Heart left ventricle (tissue), 16 donors: Measurements from ENCODE around the gene MYL4. TPM values are rescaled to one million over a fixed set of nuclear protein-coding genes. Genes with fewer than 3 reads are reported as not detected.
"Not testable (repeated sequence)": the region's sequence is repeated elsewhere in the genome, so short reads cannot be mapped to it uniquely, and the experiment has no call there.

Experiments
- ATAC-seq, 4 donors: fragments of 200-7000 bp; cut with Tn5 transposase; one replicate each; pipeline ENCODE4 v1.9.1; 2020 to 2022; ENCODE audit warnings: moderate library complexity in 4 of 4, mild to moderate bottlenecking in 3 of 4, moderate number of reproducible peaks in 1 of 4
- DNase-seq, 5 donors: peaks; one replicate each; pipeline ENCODE4 v3.0.0-alpha.2; 2020
- H3K27ac ChIP-seq, 12 donors: fragments of 200-600 bp; sonication (generic) in 4 of 12; one replicate each; pipeline versions ENCODE4 v1.5.0 to v1.8.0; 2016 to 2022; ENCODE audit warnings: mild to moderate bottlenecking in 2 of 12
- H3K27me3 ChIP-seq, 9 donors: fragments of 200-600 bp; sonication (generic) in 2 of 9; one replicate each; pipeline versions ENCODE4 v1.5.1 to v1.8.0; 2016 to 2022; ENCODE audit warnings: mild to moderate bottlenecking in 3 of 9
- H3K36me3 ChIP-seq, 9 donors: fragments of 200-600 bp; sonication (generic) in 2 of 9; one replicate each; pipeline versions ENCODE4 v1.5.0 to v1.8.0; 2018 to 2022; ENCODE audit warnings: mild to moderate bottlenecking in 2 of 9
- H3K4me1 ChIP-seq, 12 donors: fragments of 200-600 bp; sonication (generic) in 4 of 12; one replicate each; pipeline versions ENCODE4 v1.5.0 to v1.8.0; 2016 to 2022; ENCODE audit warnings: mild to moderate bottlenecking in 3 of 12
- H3K4me3 ChIP-seq, 12 donors: fragments of 200-600 bp; sonication (generic) in 4 of 12; one replicate each; pipeline versions ENCODE4 v1.5.0 to v1.8.0; 2017 to 2022; ENCODE audit warnings: mild to moderate bottlenecking in 9 of 12, moderate library complexity in 4 of 12
- H3K9me3 ChIP-seq, 12 donors: fragments of 200-600 bp; sonication (generic) in 4 of 12; one replicate each; pipeline versions ENCODE4 v1.5.0 to v1.8.0; 2016 to 2022; ENCODE audit warnings: mild to moderate bottlenecking in 1 of 12
- POLR2A ChIP-seq, 2 donors: fragments of 450-650 bp; IDR thresholded peaks; one replicate each; pipeline ENCODE4 v1.6.1; 2017; ENCODE audit warnings: antibody characterized with exemption in 2 of 2, mild to moderate bottlenecking in 2 of 2, moderate library complexity in 2 of 2
- WGBS, 4 donors: extraction: QIAGEN DNeasy Blood & Tissue Kit in 2 of 4; methylation state at CpG; one replicate each; pipeline versions ENCODE4 v1.1.5 to v1.1.7; 2013 to 2018; 5-methylcytosine and 5-hydroxymethylcytosine counted together
- intact Hi-C, 10 donors: fragments of 100-400 bp; cut with DNase I; formaldehyde crosslinking; loops; one replicate each; pipeline versions ENCODE4 v1.11.1 to v1.14.2; 2022
- polyA plus RNA-seq, 2 donors: library from polyadenylated mRNA; stranded (reverse); fragments of 200-250 nt; gene quantifications; one replicate each; pipeline ENCODE4 v1.2.3, GENCODE V29; 2013
- total RNA-seq, 9 donors: library from RNA; depleted of rRNA in 2 of 9; stranded (reverse); fragments of >200 nt in 2 of 9; fragmentation: NEBNext Ultra II Directional in 3 of 9; extraction: Animal tissue kit (Norgen Biotek cat#: 25700) in 3 of 9; gene quantifications; one replicate each; pipeline versions ENCODE4 v1.1.0 to v1.2.4, GENCODE V29; 2016 to 2023
- TF ChIP-seq, protein P1 (sequence below), 12 donors: fragments of 200-600 bp; sonication (generic) in 4 of 12; IDR thresholded peaks; one replicate each; pipeline versions ENCODE4 v1.5.0 to v1.8.0; 2018 to 2022; ENCODE audit warnings: antibody characterized with exemption in 12 of 12, mild to moderate bottlenecking in 5 of 12
- donor health status: ischemic (EF 13 %, LVEDD 7.1; RV severe dilation, severe dysfunction).
- donor health status: healthy with polysubstance abuse.
- donor health status: DM: no; HTN: yes; CAD: no.
- donor health status: DM: no; HTN: no; CAD: no.
- donor health status: ischemic (EF 25% LVEDD 6.9; RV normal size, moderate dysfunction).
- donor health status: ischemic (EF 25% LVEDD 5.7; RV mildly dilated, moderate dysfunction).
- donor health status: healthy.
- donor health status: DM: yes; HTN: yes; CAD: no.
- donor health status: ischemic (EF 35%, LVEDD 5.7; RV mildly dilated, moderate dysfunction).
- donor health status: nonischemic (EF 11% LVEDD 7.7; RV severe dilation, severe dysfunction).
- donor health status: DM: yes; HTN: yes; CAD: no.
- donor health status: PGD.
- donor health status: ischemic (EF 29% LVEDD 5.4; RV normal size, mild dysfunction).
- donor health status: nonischemic (EF 23%, LVEDD 6.1; RV moderate dilation, normal function).

MYL4 gene
- total and polyA plus RNA-seq, 11 donors, result 24.9 to 750 (median 69.0) TPM

DNA sequence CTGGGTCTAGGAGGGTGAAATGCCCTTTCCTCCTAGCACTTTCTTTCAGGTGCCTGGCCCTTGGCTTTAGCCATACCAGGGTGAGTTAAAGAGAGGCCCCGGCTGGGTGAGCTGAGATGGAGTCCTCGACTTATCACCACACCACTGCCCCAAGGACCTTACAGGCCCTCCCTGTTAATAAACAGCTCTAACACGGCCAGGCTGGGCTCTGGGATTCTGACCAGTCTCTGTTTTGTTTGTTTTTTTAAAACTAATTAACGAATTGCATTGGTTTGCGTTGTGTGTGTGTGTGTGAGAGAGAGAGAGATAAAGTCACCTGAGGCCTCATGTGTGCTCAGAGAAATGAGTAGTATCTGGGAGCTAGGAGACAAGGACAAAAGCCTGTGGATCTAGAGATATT lies 14.3 kb downstream of the MYL4 start:
- H3K27me3 ChIP-seq, result no peaks in the 10 kb centered on the region
- no peak overlapping the region for H3K4me3 ChIP-seq
- no peak for TF ChIP-seq POLR2A (IDR thresholded peaks at IDR 0.05)
- TF ChIP-seq, protein P1, sequence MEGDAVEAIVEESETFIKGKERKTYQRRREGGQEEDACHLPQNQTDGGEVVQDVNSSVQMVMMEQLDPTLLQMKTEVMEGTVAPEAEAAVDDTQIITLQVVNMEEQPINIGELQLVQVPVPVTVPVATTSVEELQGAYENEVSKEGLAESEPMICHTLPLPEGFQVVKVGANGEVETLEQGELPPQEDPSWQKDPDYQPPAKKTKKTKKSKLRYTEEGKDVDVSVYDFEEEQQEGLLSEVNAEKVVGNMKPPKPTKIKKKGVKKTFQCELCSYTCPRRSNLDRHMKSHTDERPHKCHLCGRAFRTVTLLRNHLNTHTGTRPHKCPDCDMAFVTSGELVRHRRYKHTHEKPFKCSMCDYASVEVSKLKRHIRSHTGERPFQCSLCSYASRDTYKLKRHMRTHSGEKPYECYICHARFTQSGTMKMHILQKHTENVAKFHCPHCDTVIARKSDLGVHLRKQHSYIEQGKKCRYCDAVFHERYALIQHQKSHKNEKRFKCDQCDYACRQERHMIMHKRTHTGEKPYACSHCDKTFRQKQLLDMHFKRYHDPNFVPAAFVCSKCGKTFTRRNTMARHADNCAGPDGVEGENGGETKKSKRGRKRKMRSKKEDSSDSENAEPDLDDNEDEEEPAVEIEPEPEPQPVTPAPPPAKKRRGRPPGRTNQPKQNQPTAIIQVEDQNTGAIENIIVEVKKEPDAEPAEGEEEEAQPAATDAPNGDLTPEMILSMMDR (IDR thresholded peaks at IDR 0.05), result no peak
- no peak for ATAC-seq
- H3K4me1 ChIP-seq, result peaks cover 6 to 62% (median 46%) of the 10 kb centered on the region in 12 donors
- no peaks in the 10 kb centered on the region for H3K36me3 ChIP-seq
- WGBS, 4 donors, result 85 to 94% (median 88%) methylated on average over 3 to 5 of the region's 5 CpGs
- DNase-seq, result no peak
- H3K9me3 ChIP-seq, result no peaks in the 10 kb centered on the region
- peak overlapping the region in 11 of 12 donors; percentile 8 to 96 (median 87) for H3K27ac ChIP-seq
- intact Hi-C loops, result loop anchor here in 1 of 10 donors (10.0 kb wide), 1 partner anchor 581 kb away; no protein-coding TSS in a partner anchor

GRCh38 chr17:47224077-47224476 lies 14.9 kb downstream of the MYL4 start:
- WGBS, 4 donors, result 93 to 99% (median 96%) methylated on average over 2 of the region's 2 CpGs
- not testable (repeated sequence) for H3K27me3 ChIP-seq, H3K36me3 ChIP-seq, H3K4me3 ChIP-seq, ATAC-seq, H3K9me3 ChIP-seq, DNase-seq
- intact Hi-C loops, result loop anchor here in 3 of 10 donors (2.0 to 10.0 kb wide), 2 partner anchors 35 to 581 kb away; partner anchors contain the start of gene CDC27 (in 2 of the 3)
- Histone ChIP-seq H3K27ac (peak overlapping the region in 11 of 12 donors; percentile 78 to 96 (median 87)), H3K4me1 (peaks cover 6 to 56% (median 41%) of the 10 kb centered on the region in 12 donors)

- no peaks in the 10 kb centered on the region for H3K9me3 ChIP-seq
- H3K4me3 ChIP-seq, result no peak overlapping the region
- intact Hi-C loops, result loop anchor here in 5 of 10 donors (2.0 to 10.0 kb wide), 3 partner anchors 36 to 580 kb away; partner anchors contain the start of gene CDC27 (in 2 of the 5)
- peaks cover 6 to 55% (median 38%) of the 10 kb centered on the region in 12 donors for H3K4me1 ChIP-seq
- TF ChIP-seq, protein P1 (IDR thresholded peaks at IDR 0.05), result no peak
- TF ChIP-seq POLR2A (IDR thresholded peaks at IDR 0.05), result no peak
- 19 to 38% (median 31%) methylated on average over 1 of the region's 1 CpG for WGBS, 4 donors
- H3K36me3 ChIP-seq, result no peaks in the 10 kb centered on the region
- ATAC-seq (peak in 2 of 4 donors; percentile 2 to 3), DNase-seq (no peak)
- no peaks in the 10 kb centered on the region for H3K27me3 ChIP-seq
- peak overlapping the region; percentile 78 to 96 (median 87) for H3K27ac ChIP-seq
Measured at GRCh38 chr17:47224966-47225365, 15.8 kb downstream of the MYL4 start.

- H3K27me3 ChIP-seq, result no peaks in the 10 kb centered on the region
- no peak overlapping the region for H3K4me3 ChIP-seq
- H3K27ac ChIP-seq, result peak overlapping the region; percentile 78 to 96 (median 87)
- H3K36me3 ChIP-seq, result no peaks in the 10 kb centered on the region
- ATAC-seq, result peak; percentile 71 to 86 (median 79)
- TF ChIP-seq, protein P1 (IDR thresholded peaks at IDR 0.05), result no peak
- no peak for TF ChIP-seq POLR2A (IDR thresholded peaks at IDR 0.05)
- H3K4me1 ChIP-seq, result peaks cover 6 to 55% (median 38%) of the 10 kb centered on the region in 12 donors
- 33 to 42% (median 38%) methylated on average over 3 of the region's 3 CpGs for WGBS, 4 donors
- H3K9me3 ChIP-seq, result no peaks in the 10 kb centered on the region
- peak in 4 of 5 donors; percentile 85 to 90 (median 88) for DNase-seq
- intact Hi-C loops, result loop anchor here in 5 of 10 donors (2.0 to 10.0 kb wide), 3 partner anchors 37 to 579 kb away; partner anchors contain the start of gene CDC27 (in 2 of the 5)
Measured at GRCh38 chr17:47225436-47225858, 16.3 kb downstream of the MYL4 start.
